Uterus (tissue), 4 donors: Measurements from ENCODE around the gene NUDT3. TPM values are rescaled to one million over a fixed set of nuclear protein-coding genes. Genes with fewer than 3 reads are reported as not detected.
A peak's percentile ranks its signal among the peaks of the same experiment; 100 is the strongest.

Source experiments
- DNase-seq, 2 donors: peaks; one replicate each; pipeline ENCODE4 v3.0.0-alpha.2; 2019 to 2020
- H3K27ac ChIP-seq, 2 donors: fragments of 200-600 bp; sonication (generic); 1 replicate in 1 of 2; 2 replicates in 1 of 2; pipeline ENCODE4 v1.5.1; 2016 to 2018
- H3K27me3 ChIP-seq, 2 donors: fragments of 200-600 bp; sonication (generic); one replicate each; pipeline ENCODE4 v1.5.1; 2018 to 2019; ENCODE audit warnings: control low read depth in 1 of 2
- H3K36me3 ChIP-seq, 2 donors: fragments of 200-600 bp; sonication (generic); one replicate each; pipeline ENCODE4 v1.5.1; 2019; ENCODE audit warnings: control low read depth in 1 of 2
- H3K4me1 ChIP-seq, 2 donors: fragments of 200-600 bp; sonication (generic); one replicate each; pipeline ENCODE4 v1.5.1; 2018 to 2019; ENCODE audit warnings: control low read depth in 1 of 2
- H3K4me3 ChIP-seq, 2 donors: fragments of 200-600 bp; sonication (generic); 1 replicate in 1 of 2; 2 replicates in 1 of 2; pipeline ENCODE4 v1.5.1; 2018 to 2019; ENCODE audit warnings: mild to moderate bottlenecking in 1 of 2
- H3K9me3 ChIP-seq, 2 donors: fragments of 200-600 bp; sonication (generic); one replicate each; pipeline ENCODE4 v1.5.1; 2019; ENCODE audit warnings: control low read depth in 1 of 2
- CTCF ChIP-seq, 4 experiments: fragments of 200-600 bp in 2 of 4; fragments of 450-650 bp in 2 of 4; sonication (generic) in 2 of 4; IDR thresholded peaks; one replicate each; pipeline ENCODE4 v1.5.1; 2016 to 2019; ENCODE audit warnings: antibody characterized with exemption in 4 of 4, mild to moderate bottlenecking in 2 of 4, moderate library complexity in 1 of 4
- POLR2A ChIP-seq, 2 donors: fragments of 450-650 bp; IDR thresholded peaks; one replicate each; pipeline ENCODE4 v1.6.1; 2016; ENCODE audit warnings: antibody characterized with exemption in 2 of 2, mild to moderate bottlenecking in 1 of 2, moderate library complexity in 1 of 2
- intact Hi-C: fragments of 100-400 bp; cut with DNase I; formaldehyde crosslinking; loops from one replicate; pipeline ENCODE4 v1.15.1; 2023; ENCODE audit warnings: low total_unique reads
- total RNA-seq, 4 donors: library from RNA; depleted of rRNA in 3 of 4; stranded (reverse); fragments of >200 nt in 3 of 4; gene quantifications; one replicate each; pipeline versions ENCODE4 v1.1.0 to v1.2.4, GENCODE V29; 2014 to 2023
- donor health status: DM: yes; HTN: yes; CAD: no.

NUDT3 gene
- total RNA-seq, 4 donors from 2014 or later = 15.6 to 58.8 (median 38.2) TPM

GRCh38 chr6:34393966-34394305 lies 1.5 kb upstream of the NUDT3 start:
- intact Hi-C loops = loop anchor here (5.0 kb wide), 1 partner anchor 147 kb away; the partner anchor contains the start of gene SMIM29
- no peak overlapping the region for H3K4me3 ChIP-seq
- peak overlapping the region in 1 of 2 donors; percentile 5 for H3K27ac ChIP-seq
- TF ChIP-seq POLR2A (IDR thresholded peaks at IDR 0.05) (no peak), CTCF (IDR thresholded peaks at IDR 0.05) (no peak)
- DNase-seq = no peak
- no peaks in the 10 kb centered on the region for H3K27me3 ChIP-seq
- H3K36me3 ChIP-seq = no peaks in the 10 kb centered on the region
- no peaks in the 10 kb centered on the region for H3K9me3 ChIP-seq
- H3K4me1 ChIP-seq = peaks cover 0 to 7% of the 10 kb centered on the region in 2 donors

- H3K27ac ChIP-seq = peak overlapping the region; percentile 94 to 96
- intact Hi-C loops = loop anchor here (5.0 kb wide), 1 partner anchor 146 kb away; the partner anchor contains the start of gene SMIM29
- DNase-seq = no peak
- H3K4me1 ChIP-seq = peaks cover 0 to 7% of the 10 kb centered on the region in 2 donors
- peak overlapping the region; percentile 58 to 96 for H3K4me3 ChIP-seq
- H3K27me3 ChIP-seq = no peaks in the 10 kb centered on the region
- H3K9me3 ChIP-seq = no peaks in the 10 kb centered on the region
- H3K36me3 ChIP-seq = no peaks in the 10 kb centered on the region
- TF ChIP-seq CTCF (IDR thresholded peaks at IDR 0.05) (no peak), POLR2A (IDR thresholded peaks at IDR 0.05) (no peak)
Observed at GRCh38 chr6:34393191-34393965, 909 bp upstream of the NUDT3 start.

GRCh38 chr6:34391786-34392496 lies 528 bp downstream of the NUDT3 start:
- TF ChIP-seq CTCF (IDR thresholded peaks at IDR 0.05) = no peak
- TF ChIP-seq POLR2A (IDR thresholded peaks at IDR 0.05) = no peak
- Histone ChIP-seq H3K9me3 (no peaks in the 10 kb centered on the region), H3K4me3 (peak overlapping the region; percentile 58 to 96), H3K27me3 (no peaks in the 10 kb centered on the region), H3K36me3 (no peaks in the 10 kb centered on the region), H3K4me1 (peaks cover 0 to 7% of the 10 kb centered on the region in 2 donors), H3K27ac (peak overlapping the region; percentile 94 to 96)
- DNase-seq = peak; percentile 40 to 46
- intact Hi-C loops = loop anchor here (5.0 kb wide), 1 partner anchor 145 kb away; the partner anchor contains the start of gene SMIM29

- Histone ChIP-seq H3K36me3 (no peaks in the 10 kb centered on the region), H3K4me1 (peaks cover 0 to 7% of the 10 kb centered on the region in 2 donors), H3K27me3 (no peaks in the 10 kb centered on the region), H3K9me3 (no peaks in the 10 kb centered on the region), H3K4me3 (peak overlapping the region; percentile 58 to 96), H3K27ac (peak overlapping the region; percentile 94 to 96)
- intact Hi-C loops = loop anchor here (5.0 kb wide), 1 partner anchor 144 kb away; the partner anchor contains the start of gene SMIM29
- TF ChIP-seq CTCF (IDR thresholded peaks at IDR 0.05) (no peak), POLR2A (IDR thresholded peaks at IDR 0.05) (no peak)
- no peak for DNase-seq
Observed at GRCh38 chr6:34391473-34391785, 1.0 kb downstream of the NUDT3 start.
